BLaER1 (cell line): ENCODE data around the gene KCNN3.

ENCODE experiments used
- H3K27ac ChIP-seq: shearing (Covaris generic); formaldehyde crosslinking; 2 replicates; pipeline ENCODE4 v1.8.1; 2022
- H3K27me3 ChIP-seq: shearing (Covaris generic); formaldehyde crosslinking; 2 replicates; pipeline ENCODE4 v1.8.1; 2022
- H3K36me3 ChIP-seq: shearing (Covaris generic); formaldehyde crosslinking; 2 replicates; pipeline ENCODE4 v1.8.1; 2022
- H3K4me1 ChIP-seq: shearing (Covaris generic); formaldehyde crosslinking; 2 replicates; pipeline ENCODE4 v1.8.1; 2022
- H3K4me2 ChIP-seq: shearing (Covaris generic); formaldehyde crosslinking; 2 replicates; pipeline ENCODE4 v1.8.1; 2022
- H3K4me3 ChIP-seq: shearing (Covaris generic); formaldehyde crosslinking; 2 replicates; pipeline ENCODE4 v1.8.1; 2022
- H3K9ac ChIP-seq: shearing (Covaris generic); formaldehyde crosslinking; 2 replicates; pipeline ENCODE4 v1.8.1; 2022
- H3K9me3 ChIP-seq: shearing (Covaris generic); formaldehyde crosslinking; 2 replicates; pipeline ENCODE4 v1.8.1; 2022
- H4K20me1 ChIP-seq: shearing (Covaris generic); formaldehyde crosslinking; 2 replicates; pipeline ENCODE4 v1.8.1; 2022
- Cebpa-rat ChIP-seq: shearing (Covaris generic); IDR thresholded peaks from 2 replicates; pipeline ENCODE4 v1.8.1; 2022

KCNN3 gene

GRCh38 chr1:154801234-154802011, 68.7 kb downstream of the KCNN3 start:
- Histone ChIP-seq H4K20me1 (no peaks in the 10 kb centered on the region), H3K36me3 (no peaks in the 10 kb centered on the region), H3K27ac (no peak overlapping the region), H3K4me3 (no peak overlapping the region), H3K4me2 (no peak overlapping the region), H3K27me3 (peaks cover 10% of the 10 kb centered on the region), H3K4me1 (peaks cover 32% of the 10 kb centered on the region), H3K9me3 (no peaks in the 10 kb centered on the region), H3K9ac (no peak overlapping the region)
- TF ChIP-seq Cebpa-rat = no peak

- H3K4me2 ChIP-seq = no peak overlapping the region
- no peaks in the 10 kb centered on the region for H3K9me3 ChIP-seq
- no peak overlapping the region for H3K4me3 ChIP-seq
- no peaks in the 10 kb centered on the region; the same call in 1 of the 2 replicates for H3K27me3 ChIP-seq
- H3K4me1 ChIP-seq = peaks cover 17% of the 10 kb centered on the region
- TF ChIP-seq Cebpa-rat = no peak
- no peak overlapping the region for H3K27ac ChIP-seq
- no peaks in the 10 kb centered on the region for H3K36me3 ChIP-seq
- H3K9ac ChIP-seq = no peak overlapping the region
- no peaks in the 10 kb centered on the region for H4K20me1 ChIP-seq
Measured at GRCh38 chr1:154799188-154799587, 70.9 kb downstream of the KCNN3 start.

- Histone ChIP-seq H3K27ac (no peak overlapping the region), H3K36me3 (no peaks in the 10 kb centered on the region), H3K27me3 (no peaks in the 10 kb centered on the region), H3K4me1 (peaks cover 11% of the 10 kb centered on the region), H4K20me1 (no peaks in the 10 kb centered on the region), H3K9ac (no peak overlapping the region), H3K4me2 (no peak overlapping the region), H3K9me3 (no peaks in the 10 kb centered on the region), H3K4me3 (no peak overlapping the region)
- TF ChIP-seq Cebpa-rat = no peak
Measured at GRCh38 chr1:154798645-154799044, 71.4 kb downstream of the KCNN3 start.

DNA sequence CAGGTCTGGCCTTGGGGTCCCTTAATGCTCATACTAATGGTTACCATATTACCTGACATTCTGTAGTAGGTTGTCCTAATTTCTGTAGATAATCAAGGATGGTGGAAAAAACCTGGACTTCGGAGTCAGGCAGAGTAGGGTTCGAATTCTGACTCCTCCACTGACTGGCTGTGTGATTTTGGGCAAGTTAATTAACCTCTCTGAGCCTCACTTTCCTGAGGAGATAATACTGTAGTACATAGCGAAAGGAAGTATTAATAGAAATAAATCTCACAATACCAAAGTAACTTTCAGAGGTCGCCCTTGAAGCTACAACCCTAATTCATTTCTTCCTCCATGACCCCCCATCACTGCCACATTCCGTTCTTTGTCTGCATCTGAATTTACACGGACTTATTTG, 72.9 kb downstream of the KCNN3 start:
- Histone ChIP-seq H4K20me1 (no peaks in the 10 kb centered on the region), H3K27ac (no peak overlapping the region), H3K4me1 (peaks cover under 1% of the 10 kb centered on the region), H3K4me3 (no peak overlapping the region), H3K36me3 (no peaks in the 10 kb centered on the region), H3K27me3 (no peaks in the 10 kb centered on the region), H3K4me2 (no peak overlapping the region), H3K9ac (no peak overlapping the region), H3K9me3 (no peaks in the 10 kb centered on the region)
- no peak for TF ChIP-seq Cebpa-rat

DNA sequence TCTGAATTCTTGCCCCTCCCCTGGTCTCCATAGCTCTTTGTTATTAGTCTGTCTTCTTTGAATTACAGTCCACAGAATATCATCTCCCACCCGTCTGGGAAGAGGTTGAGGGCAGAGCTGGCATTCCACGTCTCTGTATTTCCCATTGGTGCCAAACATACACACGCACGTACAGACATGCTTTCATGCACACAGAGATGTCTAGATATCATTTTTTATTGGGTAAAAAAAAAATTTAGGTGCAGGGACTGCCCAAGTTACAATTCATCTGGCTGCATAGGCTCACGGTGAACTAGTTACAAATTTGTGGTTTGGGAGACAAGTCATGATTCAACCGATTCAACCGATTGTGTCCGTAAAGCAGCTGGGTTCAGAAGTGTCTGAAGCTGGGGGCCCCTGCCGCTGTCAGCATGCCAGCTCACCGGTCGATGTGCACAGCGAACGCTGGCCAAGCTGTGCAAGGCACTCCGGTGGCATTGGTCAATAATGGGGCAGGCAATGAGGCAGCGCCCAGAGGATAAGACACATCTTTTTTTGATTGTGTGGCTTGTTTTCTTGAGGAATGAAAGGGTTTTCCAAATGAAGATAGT, 73.7 kb downstream of the KCNN3 start:
- Histone ChIP-seq H3K4me3 (no peak overlapping the region), H3K4me2 (no peak overlapping the region), H3K4me1 (peaks cover 9% of the 10 kb centered on the region), H3K9ac (no peak overlapping the region), H3K27ac (no peak overlapping the region), H4K20me1 (no peaks in the 10 kb centered on the region), H3K27me3 (no peaks in the 10 kb centered on the region), H3K36me3 (no peaks in the 10 kb centered on the region), H3K9me3 (no peaks in the 10 kb centered on the region)
- no peak for TF ChIP-seq Cebpa-rat

- no peaks in the 10 kb centered on the region for H3K9me3 ChIP-seq
- H3K36me3 ChIP-seq = no peaks in the 10 kb centered on the region
- H3K4me2 ChIP-seq = no peak overlapping the region
- TF ChIP-seq Cebpa-rat = no peak
- no peaks in the 10 kb centered on the region for H4K20me1 ChIP-seq
- H3K4me3 ChIP-seq = no peak overlapping the region
- H3K27me3 ChIP-seq = no peaks in the 10 kb centered on the region
- peaks cover 18% of the 10 kb centered on the region for H3K4me1 ChIP-seq
- H3K27ac ChIP-seq = no peak overlapping the region
- H3K9ac ChIP-seq = no peak overlapping the region
Measured at GRCh38 chr1:154794608-154795007, 75.5 kb downstream of the KCNN3 start.

- Histone ChIP-seq H3K4me3 (no peak overlapping the region), H3K27ac (no peak overlapping the region), H3K27me3 (no peaks in the 10 kb centered on the region), H3K4me1 (peaks cover 18% of the 10 kb centered on the region), H3K36me3 (no peaks in the 10 kb centered on the region), H3K4me2 (no peak overlapping the region), H3K9me3 (no peaks in the 10 kb centered on the region), H3K9ac (no peak overlapping the region), H4K20me1 (no peaks in the 10 kb centered on the region)
- TF ChIP-seq Cebpa-rat = no peak
Measured at GRCh38 chr1:154793685-154794084, 76.4 kb downstream of the KCNN3 start.

GRCh38 chr1:154792899-154793298, 77.2 kb downstream of the KCNN3 start:
- no peak overlapping the region for H3K9ac ChIP-seq
- H3K27ac ChIP-seq = no peak overlapping the region
- TF ChIP-seq Cebpa-rat = no peak
- no peak overlapping the region for H3K4me3 ChIP-seq
- peaks cover 18% of the 10 kb centered on the region for H3K4me1 ChIP-seq
- H3K27me3 ChIP-seq = no peaks in the 10 kb centered on the region
- no peaks in the 10 kb centered on the region for H4K20me1 ChIP-seq
- no peak overlapping the region for H3K4me2 ChIP-seq
- H3K36me3 ChIP-seq = no peaks in the 10 kb centered on the region
- H3K9me3 ChIP-seq = no peaks in the 10 kb centered on the region

DNA sequence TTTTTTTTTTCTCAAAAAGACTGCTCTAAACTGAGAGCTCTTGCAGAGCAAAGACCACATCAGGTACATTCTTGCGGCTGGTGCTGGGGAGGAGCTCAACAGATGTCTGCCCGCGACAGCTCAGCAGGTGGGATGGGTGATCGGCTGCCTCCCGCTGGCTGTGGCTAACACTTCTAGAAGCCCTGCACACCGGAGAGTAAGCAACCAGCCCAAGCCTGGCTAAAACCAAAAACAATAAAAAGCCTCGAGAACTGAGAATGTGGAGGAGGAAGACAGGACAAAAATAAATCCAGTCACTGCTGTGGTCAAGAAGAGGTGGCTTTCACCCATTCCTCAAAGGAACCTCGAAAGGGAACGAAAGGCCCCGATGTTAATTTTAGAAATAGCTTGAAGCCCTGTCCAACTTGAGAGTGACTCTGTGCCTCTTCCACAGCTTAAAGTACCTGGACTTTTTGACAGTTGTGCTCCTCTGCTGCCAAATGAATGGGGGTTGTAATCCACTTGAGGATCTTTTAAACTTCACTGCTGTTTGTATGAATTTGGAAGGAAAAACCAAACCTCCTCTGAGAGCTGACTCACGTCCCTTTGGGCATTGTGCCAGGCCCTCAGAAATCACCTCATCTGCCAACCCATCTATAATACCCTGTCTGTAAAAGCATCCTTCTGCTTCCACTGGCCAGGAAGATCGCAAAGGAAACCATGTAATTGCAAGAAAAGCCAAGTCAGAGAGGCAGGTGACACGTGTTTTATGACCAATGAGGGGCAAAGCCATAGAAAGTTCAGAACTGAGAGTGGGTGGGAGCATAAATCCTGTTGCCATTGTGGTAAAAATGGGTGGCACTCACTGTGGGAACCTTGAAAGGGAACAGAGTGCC, 78.6 kb downstream of the KCNN3 start:
- TF ChIP-seq Cebpa-rat = no peak
- Histone ChIP-seq H3K36me3 (no peaks in the 10 kb centered on the region), H4K20me1 (no peaks in the 10 kb centered on the region), H3K9me3 (no peaks in the 10 kb centered on the region), H3K4me1 (peaks cover 28% of the 10 kb centered on the region), H3K27me3 (no peaks in the 10 kb centered on the region), H3K4me3 (no peak overlapping the region), H3K27ac (no peak overlapping the region), H3K4me2 (peak overlapping the region; percentile 53), H3K9ac (no peak overlapping the region)

DNA sequence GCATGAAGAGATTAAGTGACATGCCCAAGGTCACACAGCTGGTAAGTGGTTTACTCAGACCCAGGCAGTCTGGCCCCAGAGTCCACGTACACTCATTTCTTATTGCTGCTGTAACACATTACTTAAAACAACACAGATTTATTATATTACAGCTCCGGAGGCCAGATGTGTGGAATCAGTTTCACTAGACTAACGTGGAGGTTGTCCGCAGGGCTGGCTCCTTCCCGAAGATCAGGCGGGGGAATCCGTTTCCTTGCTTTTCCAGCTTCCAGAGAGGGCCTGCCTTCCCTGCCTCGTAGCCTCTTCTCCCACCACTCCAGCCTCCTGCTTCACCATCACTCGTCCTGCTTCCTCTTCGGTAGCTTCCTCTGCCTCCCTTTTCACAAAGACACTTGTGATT, 81.2 kb downstream of the KCNN3 start:
- Histone ChIP-seq H3K27ac (no peak overlapping the region), H3K4me3 (no peak overlapping the region), H3K4me2 (no peak overlapping the region), H4K20me1 (no peaks in the 10 kb centered on the region), H3K36me3 (no peaks in the 10 kb centered on the region), H3K27me3 (no peaks in the 10 kb centered on the region), H3K9ac (no peak overlapping the region), H3K9me3 (no peaks in the 10 kb centered on the region), H3K4me1 (peaks cover 52% of the 10 kb centered on the region)
- no peak for TF ChIP-seq Cebpa-rat
